ENCODE data around the gene TMEM132D. TPM values are rescaled to one million over a fixed set of nuclear protein-coding genes. Genes with fewer than 3 reads are reported as not detected.

The TMEM132D gene
- total and polyA plus RNA-seq, 2 of the 8 experiments (the other 6 are each of a cell fraction or from before 2014, with no cell fraction given): 3.5 to 10.1 TPM

- TF ChIP-seq, protein P1, sequence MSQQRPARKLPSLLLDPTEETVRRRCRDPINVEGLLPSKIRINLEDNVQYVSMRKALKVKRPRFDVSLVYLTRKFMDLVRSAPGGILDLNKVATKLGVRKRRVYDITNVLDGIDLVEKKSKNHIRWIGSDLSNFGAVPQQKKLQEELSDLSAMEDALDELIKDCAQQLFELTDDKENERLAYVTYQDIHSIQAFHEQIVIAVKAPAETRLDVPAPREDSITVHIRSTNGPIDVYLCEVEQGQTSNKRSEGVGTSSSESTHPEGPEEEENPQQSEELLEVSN (IDR thresholded peaks at IDR 0.05): no peak
- TF ChIP-seq GTF2F1 (IDR thresholded peaks at IDR 0.05; ENCODE audit: borderline replicate concordance, low read depth, low read length) (no peak), CREB1 (IDR thresholded peaks at IDR 0.05) (no peak), ZNF274 (IDR thresholded peaks at IDR 0.05; ENCODE audit: borderline replicate concordance, extremely low read depth, low read length) (no peak)
These were observed 311.4 kb downstream of the TMEM132D start (continued) for GRCh38 chr12:129592449-129592848.

All from H1 (cell line).